H1 (cell line): ENCODE measurements around the gene SHISA6.

Experiments used
- ATF2 ChIP-seq: IDR thresholded peaks from 2 replicates; pipeline ENCODE4 v1.6.1; 2012; ENCODE audit warnings: low read length, inconsistent platforms
- CREB1 ChIP-seq: IDR thresholded peaks from 2 replicates; pipeline ENCODE4 v1.6.1; 2012; ENCODE audit warnings: inconsistent platforms
- CTCF ChIP-seq, 3 experiments: IDR thresholded peaks; 1 replicate in 2 of 3; 2 replicates in 1 of 3; pipeline versions ENCODE4 v1.5.1 to v1.6.1; 2011; ENCODE audit warnings: low read length in 3 of 3, mild to moderate bottlenecking in 3 of 3, inconsistent platforms in 2 of 3, low read depth in 1 of 3, moderate library complexity in 1 of 3; ENCODE audit not compliant: insufficient read depth in 1 of 3; ENCODE audit errors: control extremely low read depth in 1 of 3
- EP300 ChIP-seq, 2 experiments: IDR thresholded peaks; 1 replicate in 1 of 2; 2 replicates in 1 of 2; pipeline ENCODE4 v1.6.1; 2011 to 2012; ENCODE audit warnings: low read depth in 2 of 2, low read length in 2 of 2, mild to moderate bottlenecking in 2 of 2, borderline replicate concordance in 1 of 2, inconsistent platforms in 1 of 2, moderate library complexity in 1 of 2
- POLR2A ChIP-seq, 2 experiments: IDR thresholded peaks; 1 replicate in 1 of 2; 2 replicates in 1 of 2; pipeline ENCODE4 v1.6.1; 2011; ENCODE audit warnings: low read depth in 2 of 2, low read length in 2 of 2, mild to moderate bottlenecking in 2 of 2; ENCODE audit errors: control extremely low read depth in 1 of 2
- POLR2AphosphoS5 ChIP-seq: IDR thresholded peaks from 2 replicates; pipeline ENCODE4 v1.6.1; 2011; ENCODE audit warnings: low read depth, low read length
- RAD21 ChIP-seq, 2 experiments: IDR thresholded peaks in 1 of 2; conservative IDR thresholded peaks in 1 of 2; 2 replicates each; pipeline ENCODE4 v1.6.1; 2011; ENCODE audit warnings: low read depth in 2 of 2, low read length in 2 of 2, improper control_type of control experiment in 1 of 2, inconsistent platforms in 1 of 2, mild to moderate bottlenecking in 1 of 2, moderate library complexity in 1 of 2
- SIX5 ChIP-seq: IDR thresholded peaks from 2 replicates; pipeline ENCODE4 v1.6.1; 2011; ENCODE audit warnings: mild to moderate bottlenecking, low read depth, low read length

- TF ChIP-seq RAD21 (IDR thresholded peaks at IDR 0.05 in 1 of 2, conservative IDR thresholded peaks at IDR 0.05 in 1 of 2; ENCODE audit: low read depth in 2 of 2, low read length in 2 of 2) (no peak), POLR2A (IDR thresholded peaks at IDR 0.05; ENCODE audit: control extremely low read depth in 1 of 2, low read depth in 2 of 2, low read length in 2 of 2) (no peak), POLR2AphosphoS5 (no peak), SIX5 (no peak), CTCF (IDR thresholded peaks at IDR 0.05; ENCODE audit: control extremely low read depth in 1 of 3, insufficient read depth in 1 of 3, low read depth in 1 of 3, low read length in 3 of 3) (no peak), EP300 (IDR thresholded peaks at IDR 0.05; ENCODE audit: borderline replicate concordance in 1 of 2, low read depth in 2 of 2, low read length in 2 of 2) (no peak), ATF2 (no peak), CREB1 (no peak)
Measured at GRCh38 chr17:11545002-11545401, 304.0 kb downstream of the SHISA6 start.
